Glutamatergic neuron (in vitro differentiated cells): ENCODE data around the gene ZFPM1. TPM values are rescaled to one million over a fixed set of nuclear protein-coding genes. Genes with fewer than 3 reads are reported as not detected.
"Not testable (repeated sequence)": the region's sequence is repeated elsewhere in the genome, so short reads cannot be mapped to it uniquely, and the experiment has no call there.

ENCODE experiments used
- DNase-seq: peaks from one replicate; pipeline ENCODE4 v3.0.0; 2022
- H3K27ac Mint-ChIP-seq: one replicate; pipeline ENCODE4 v1.8.0; 2020; ENCODE audit warnings: mild to moderate bottlenecking, mixed read lengths, inconsistent platforms; ENCODE audit not compliant: unreplicated experiment
- H3K27me3 Mint-ChIP-seq: one replicate; pipeline ENCODE4 v1.8.0; 2020; ENCODE audit warnings: mild to moderate bottlenecking, moderate library complexity, mixed read lengths, inconsistent platforms; ENCODE audit not compliant: unreplicated experiment
- H3K36me3 Mint-ChIP-seq: one replicate; pipeline ENCODE4 v1.8.0; 2020; ENCODE audit warnings: mild to moderate bottlenecking, mixed read lengths, inconsistent platforms; ENCODE audit not compliant: unreplicated experiment
- H3K4me1 Mint-ChIP-seq: one replicate; pipeline ENCODE4 v1.8.0; 2020; ENCODE audit warnings: mild to moderate bottlenecking, low read depth, mixed read lengths, inconsistent platforms; ENCODE audit not compliant: unreplicated experiment
- H3K4me3 Mint-ChIP-seq: one replicate; pipeline ENCODE4 v1.8.0; 2020; ENCODE audit warnings: mild to moderate bottlenecking, mixed read lengths, inconsistent platforms; ENCODE audit not compliant: unreplicated experiment
- H3K9me3 Mint-ChIP-seq: one replicate; pipeline ENCODE4 v1.8.0; 2020; ENCODE audit warnings: mild to moderate bottlenecking, moderate library complexity, mixed read lengths, inconsistent platforms; ENCODE audit not compliant: unreplicated experiment
- CTCF ChIP-seq: fragments of 200-600 bp; sonication (generic); IDR thresholded peaks from one replicate; pipeline ENCODE4 v1.5.0; 2021; ENCODE audit not compliant: partially characterized antibody, unreplicated experiment
- total RNA-seq: library from RNA; stranded (reverse); fragmentation: NEBNext Ultra II Directional; extraction: Animal tissue kit (Norgen Biotek cat#: 25700); gene quantifications from one replicate; pipeline ENCODE4 v1.2.1, GENCODE V29; 2021; ENCODE audit not compliant: unreplicated experiment

Gene ZFPM1
- total RNA-seq, 1 donor from 2014 or later: 11.1 TPM

GRCh38 chr16:88515371-88515770, 62.3 kb downstream of the ZFPM1 start:
- H3K9me3 Mint-ChIP-seq: peaks cover 13% of the 10 kb centered on the region
- no peak for DNase-seq
- H3K36me3 Mint-ChIP-seq: peaks cover 4% of the 10 kb centered on the region
- TF ChIP-seq CTCF: no peak
- H3K27me3 Mint-ChIP-seq: peaks cover 13% of the 10 kb centered on the region
- no peak overlapping the region for H3K4me3 Mint-ChIP-seq
- peaks cover 4% of the 10 kb centered on the region for H3K4me1 Mint-ChIP-seq
- H3K27ac Mint-ChIP-seq: no peak overlapping the region

- peaks cover 13% of the 10 kb centered on the region for H3K9me3 Mint-ChIP-seq
- DNase-seq: no peak
- H3K4me3 Mint-ChIP-seq: no peak overlapping the region
- TF ChIP-seq CTCF: no peak
- H3K27ac Mint-ChIP-seq: no peak overlapping the region
- peaks cover 4% of the 10 kb centered on the region for H3K36me3 Mint-ChIP-seq
- H3K27me3 Mint-ChIP-seq: peaks cover 13% of the 10 kb centered on the region
- H3K4me1 Mint-ChIP-seq: peaks cover 4% of the 10 kb centered on the region
Measured at GRCh38 chr16:88515925-88516594, 63.0 kb downstream of the ZFPM1 start.

- no peak overlapping the region for H3K4me3 Mint-ChIP-seq
- peaks cover 13% of the 10 kb centered on the region for H3K27me3 Mint-ChIP-seq
- peaks cover 4% of the 10 kb centered on the region for H3K36me3 Mint-ChIP-seq
- H3K9me3 Mint-ChIP-seq: peaks cover 13% of the 10 kb centered on the region
- TF ChIP-seq CTCF: no peak
- H3K27ac Mint-ChIP-seq: no peak overlapping the region
- peaks cover 4% of the 10 kb centered on the region for H3K4me1 Mint-ChIP-seq
- DNase-seq: no peak
Measured at GRCh38 chr16:88516601-88517061, 63.6 kb downstream of the ZFPM1 start.

GRCh38 chr16:88517208-88517774, 64.2 kb downstream of the ZFPM1 start:
- peaks cover 13% of the 10 kb centered on the region for H3K9me3 Mint-ChIP-seq
- H3K36me3 Mint-ChIP-seq, H3K27ac Mint-ChIP-seq, H3K4me1 Mint-ChIP-seq, H3K4me3 Mint-ChIP-seq, DNase-seq: not testable (repeated sequence)
- peaks cover 13% of the 10 kb centered on the region for H3K27me3 Mint-ChIP-seq

- not testable (repeated sequence) for H3K4me1 Mint-ChIP-seq, H3K36me3 Mint-ChIP-seq, DNase-seq, H3K4me3 Mint-ChIP-seq, H3K27ac Mint-ChIP-seq
- peaks cover 12% of the 10 kb centered on the region for H3K27me3 Mint-ChIP-seq
- H3K9me3 Mint-ChIP-seq: peaks cover 13% of the 10 kb centered on the region
Measured at GRCh38 chr16:88518411-88519111, 65.5 kb downstream of the ZFPM1 start.

- Mint-ChIP-seq H3K36me3 (peaks cover 4% of the 10 kb centered on the region), H3K4me1 (peaks cover 4% of the 10 kb centered on the region), H3K27me3 (peaks cover 11% of the 10 kb centered on the region), H3K9me3 (peaks cover 13% of the 10 kb centered on the region), H3K27ac (no peak overlapping the region), H3K4me3 (no peak overlapping the region)
- no peak for TF ChIP-seq CTCF
- DNase-seq: no peak
Measured at GRCh38 chr16:88519240-88519639, 66.2 kb downstream of the ZFPM1 start.
